H9 (cell line): ENCODE results near the gene BBOF1. TPM values are rescaled to one million over a fixed set of nuclear protein-coding genes. Genes with fewer than 3 reads are reported as not detected.
A peak's percentile ranks its signal among the peaks of the same experiment; 100 is the strongest.

Source experiments
- DNase-seq: peaks from one replicate; pipeline ENCODE4 v3.0.0-alpha.2; 2017
- H2AFZ ChIP-seq: one replicate; pipeline ENCODE4 v1.6.1; 2013; ENCODE audit warnings: mild to moderate bottlenecking, low read length, control low read depth, moderate library complexity
- H2AK5ac ChIP-seq: 2 replicates; pipeline ENCODE4 v1.6.1; 2013; ENCODE audit warnings: low read length, control low read depth, mixed read lengths; ENCODE audit not compliant: insufficient read length
- H2BK120ac ChIP-seq: one replicate; pipeline ENCODE4 v1.6.1; 2013; ENCODE audit warnings: low read depth, mild to moderate bottlenecking, low read length, control low read depth, inconsistent platforms; ENCODE audit not compliant: poor library complexity, severe bottlenecking
- H2BK12ac ChIP-seq: 2 replicates; pipeline ENCODE4 v1.6.1; 2013; ENCODE audit warnings: low read length, control low read depth, mixed read lengths, low read depth; ENCODE audit not compliant: insufficient read length
- H2BK15ac ChIP-seq: 2 replicates; pipeline ENCODE4 v1.6.1; 2013; ENCODE audit warnings: low read depth, low read length, control low read depth
- H2BK20ac ChIP-seq: one replicate; pipeline ENCODE4 v1.6.1; 2013; ENCODE audit warnings: low read depth, mild to moderate bottlenecking, low read length, control low read depth, inconsistent platforms; ENCODE audit not compliant: poor library complexity, severe bottlenecking
- H2BK5ac ChIP-seq: 2 replicates; pipeline ENCODE4 v1.6.1; 2013; ENCODE audit warnings: low read length, control low read depth, mixed read lengths; ENCODE audit not compliant: insufficient read length
- H3K14ac ChIP-seq: 2 replicates; pipeline ENCODE4 v1.6.1; 2013; ENCODE audit warnings: low read length, control low read depth; ENCODE audit not compliant: insufficient read depth
- H3K18ac ChIP-seq: 2 replicates; pipeline ENCODE4 v1.6.1; 2013; ENCODE audit warnings: low read depth, mild to moderate bottlenecking, mixed read lengths, low read length, control low read depth; ENCODE audit not compliant: insufficient read length
- H3K23ac ChIP-seq: 2 replicates; pipeline ENCODE4 v1.6.1; 2013; ENCODE audit warnings: low read length, control low read depth, mixed read lengths, low read depth; ENCODE audit not compliant: insufficient read length
- H3K23me2 ChIP-seq: 2 replicates; pipeline ENCODE4 v1.6.1; 2013; ENCODE audit warnings: low read depth, mild to moderate bottlenecking, mixed read lengths, low read length, control low read depth; ENCODE audit not compliant: insufficient read length, poor library complexity, severe bottlenecking
- H3K27ac ChIP-seq: 2 replicates; pipeline ENCODE4 v1.5.1; 2013; ENCODE audit warnings: low read length, control low read depth, mixed read lengths, low read depth; ENCODE audit not compliant: insufficient read length
- H3K27me3 ChIP-seq: 2 replicates; pipeline ENCODE4 v1.6.1; 2013; ENCODE audit warnings: low read length, control low read depth, inconsistent platforms; ENCODE audit not compliant: insufficient read depth
- H3K4ac ChIP-seq: 2 replicates; pipeline ENCODE4 v1.6.1; 2013; ENCODE audit warnings: low read depth, mild to moderate bottlenecking, control low read depth, inconsistent platforms, low read length, moderate library complexity
- H3K4me1 ChIP-seq: 2 replicates; pipeline ENCODE4 v1.6.1; 2013; ENCODE audit warnings: low read length, control low read depth, inconsistent platforms; ENCODE audit not compliant: insufficient read depth
- H3K4me2 ChIP-seq: 2 replicates; pipeline ENCODE4 v1.6.1; 2013; ENCODE audit warnings: low read length, control low read depth, mixed read lengths; ENCODE audit not compliant: insufficient read length, insufficient read depth
- H3K56ac ChIP-seq: 2 replicates; pipeline ENCODE4 v1.6.1; 2013; ENCODE audit warnings: low read depth, mild to moderate bottlenecking, mixed read lengths, low read length, control low read depth; ENCODE audit not compliant: insufficient read length
- H3K79me1 ChIP-seq: 2 replicates; pipeline ENCODE4 v1.6.1; 2013; ENCODE audit warnings: low read depth, mild to moderate bottlenecking, moderate library complexity, low read length, control low read depth, inconsistent platforms; ENCODE audit not compliant: insufficient read depth, poor library complexity, severe bottlenecking
- H3K79me2 ChIP-seq: 2 replicates; pipeline ENCODE4 v1.6.1; 2013; ENCODE audit warnings: low read length, control low read depth, inconsistent platforms; ENCODE audit not compliant: insufficient read depth
- H3K9ac ChIP-seq: 2 replicates; pipeline ENCODE4 v1.6.1; 2013; ENCODE audit warnings: low read length, control low read depth, mixed read lengths; ENCODE audit not compliant: insufficient read length; ENCODE audit errors: extremely low read depth
- H3K9me3 ChIP-seq: one replicate; pipeline ENCODE4 v1.6.1; 2013; ENCODE audit warnings: low read depth, low read length, inconsistent platforms; ENCODE audit not compliant: control insufficient read depth
- H3T11ph ChIP-seq: one replicate; pipeline ENCODE4 v1.6.1; 2013; ENCODE audit warnings: mild to moderate bottlenecking, low read length, control low read depth, inconsistent platforms
- H4K20me1 ChIP-seq: one replicate; pipeline ENCODE4 v1.6.1; 2013; ENCODE audit not compliant: control insufficient read depth, insufficient read length, insufficient read depth
- H4K5ac ChIP-seq: 2 replicates; pipeline ENCODE4 v1.6.1; 2013; ENCODE audit warnings: low read depth, mild to moderate bottlenecking, mixed read lengths, low read length, control low read depth; ENCODE audit not compliant: insufficient read length
- H4K8ac ChIP-seq: replicated peaks from 2 replicates; pipeline ENCODE4 v1.6.1; 2013; ENCODE audit warnings: low read length, control low read depth, mixed read lengths, low read depth; ENCODE audit not compliant: insufficient read length
- H4K91ac ChIP-seq: 2 replicates; pipeline ENCODE4 v1.6.1; 2013; ENCODE audit warnings: low read depth, mild to moderate bottlenecking, moderate library complexity, mixed read lengths, low read length, control low read depth; ENCODE audit not compliant: insufficient read length
- H3K27ac Mint-ChIP-seq, 3 experiments: 2 replicates in 2 of 3; 3 replicates in 1 of 3; pipeline ENCODE4 v1.8.0; 2020 to 2021; ENCODE audit warnings: mixed read lengths in 3 of 3, mild to moderate bottlenecking in 1 of 3, moderate library complexity in 1 of 3
- H3K27me3 Mint-ChIP-seq: 2 replicates; pipeline ENCODE4 v1.8.0; 2021; ENCODE audit warnings: low read depth, mild to moderate bottlenecking, moderate library complexity, mixed read lengths
- H3K36me3 Mint-ChIP-seq, 3 experiments: 2 replicates in 2 of 3; 3 replicates in 1 of 3; pipeline ENCODE4 v1.8.0; 2020 to 2021; ENCODE audit warnings: low read depth in 3 of 3, mixed read lengths in 3 of 3; ENCODE audit not compliant: insufficient read depth in 1 of 3
- H3K4me1 Mint-ChIP-seq, 2 experiments: 2 replicates each; pipeline ENCODE4 v1.8.0; 2020; ENCODE audit warnings: mixed read lengths in 2 of 2
- H3K4me3 Mint-ChIP-seq, 2 experiments: 2 replicates in 1 of 2; 3 replicates in 1 of 2; pipeline ENCODE4 v1.8.0; 2020 to 2021; ENCODE audit warnings: mild to moderate bottlenecking in 2 of 2, mixed read lengths in 2 of 2, moderate library complexity in 1 of 2
- H3K9me3 Mint-ChIP-seq, 2 experiments: 2 replicates in 1 of 2; 3 replicates in 1 of 2; pipeline ENCODE4 v1.8.0; 2020; ENCODE audit warnings: mild to moderate bottlenecking in 2 of 2, mixed read lengths in 2 of 2, moderate library complexity in 1 of 2
- CTCF ChIP-seq: fragments of 200-600 bp; sonication (generic); conservative IDR thresholded peaks from 3 replicates; pipeline ENCODE4 v1.8.0; 2021; ENCODE audit warnings: antibody characterized with exemption, mild to moderate bottlenecking
- WGBS: extraction: QIAGEN DNeasy Blood & Tissue Kit; methylation state at CpG from one replicate; pipeline ENCODE4 v1.1.7; 2013; ENCODE audit warnings: missing lambda C conversion rate, low lambda C conversion rate, mixed read lengths; ENCODE audit not compliant: insufficient read length; ENCODE audit errors: extremely low coverage; 5-methylcytosine and 5-hydroxymethylcytosine counted together
- total RNA-seq: library from RNA; stranded (reverse); gene quantifications from 2 replicates; pipeline ENCODE4 v1.2.1, GENCODE V29; 2021

The BBOF1 gene
- total RNA-seq, 1 experiment from 2014 or later, result 0.61 TPM

DNA sequence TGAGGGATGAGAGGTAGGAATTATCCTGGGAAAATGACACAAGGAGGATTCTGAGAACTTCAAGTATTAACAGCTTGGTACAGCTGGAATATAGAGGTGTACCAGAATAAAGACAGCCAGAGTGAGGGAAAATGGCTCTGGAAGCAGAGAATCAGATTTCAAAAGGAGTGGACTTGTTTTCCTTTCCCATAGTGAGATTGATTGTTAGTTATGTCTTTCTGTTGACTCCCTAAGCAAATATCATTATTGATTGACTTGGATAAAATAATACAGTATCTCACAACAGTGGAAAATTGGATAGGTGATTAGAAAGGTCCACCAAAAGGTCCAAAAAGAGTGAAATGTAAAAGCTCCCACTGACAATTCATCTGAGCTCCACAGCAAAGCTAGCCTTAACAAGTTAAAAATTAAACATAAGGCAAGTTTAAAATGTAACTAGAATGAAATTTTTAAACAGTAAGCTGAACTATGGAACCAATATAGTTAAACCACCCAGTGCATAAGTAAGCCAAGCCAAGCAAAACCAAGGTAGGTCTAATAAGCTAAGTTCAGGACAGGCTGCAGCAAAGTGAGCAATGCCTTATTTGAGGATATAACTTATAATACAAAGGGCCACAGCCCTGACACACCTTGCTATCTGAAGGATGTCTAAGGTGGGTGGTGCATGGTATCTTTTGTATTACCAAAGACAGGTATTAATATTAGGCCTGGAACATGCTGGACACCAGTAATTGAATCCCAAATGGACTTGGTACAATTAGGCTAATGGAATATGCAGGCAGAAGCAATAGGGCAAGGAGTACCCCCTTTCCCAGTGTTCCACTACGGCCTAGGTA, 21.8 kb upstream of the BBOF1 start:
- Mint-ChIP-seq H3K4me3 (no peak overlapping the region), H3K27ac (peak overlapping the region in 1 of 3 experiments; percentile 1; a peak in 1 of 7 replicates), H3K4me1 (no peaks in the 10 kb centered on the region), H3K36me3 (no peaks in the 10 kb centered on the region; a peak in 2 of 7 replicates), H3K27me3 (no peaks in the 10 kb centered on the region), H3K9me3 (no peaks in the 10 kb centered on the region)
- Histone ChIP-seq H3K56ac (no peak overlapping the region), H3K4ac (no peak overlapping the region), H3K23ac (no peak overlapping the region), H3K79me2 (no peaks in the 10 kb centered on the region), H3K79me1 (no peaks in the 10 kb centered on the region), H3K4me1 (no peaks in the 10 kb centered on the region), H4K8ac (no peak overlapping the region), H3K9ac (no peak overlapping the region), H3K27ac (no peak overlapping the region), H3K14ac (no peak overlapping the region), H4K20me1 (no peaks in the 10 kb centered on the region), H2BK5ac (no peak overlapping the region), H2BK20ac (no peak overlapping the region), H4K5ac (no peak overlapping the region), H3K18ac (no peak overlapping the region), H2BK12ac (no peak overlapping the region), H2BK15ac (no peak overlapping the region), H3K4me2 (no peak overlapping the region), H2AK5ac (no peak overlapping the region), H3T11ph (no peak overlapping the region), H2AFZ (no peak overlapping the region), H2BK120ac (no peak overlapping the region), H3K27me3 (no peaks in the 10 kb centered on the region), H4K91ac (no peak overlapping the region), H3K9me3 (no peaks in the 10 kb centered on the region), H3K23me2 (no peaks in the 10 kb centered on the region)
- no peak for TF ChIP-seq CTCF
- no peak for DNase-seq
- no CpG with 5 or more reads among the region's 1 CpG for WGBS
